GM23338 (cell line): ENCODE data around the gene ZNF143. TPM values are rescaled to one million over a fixed set of nuclear protein-coding genes. Genes with fewer than 3 reads are reported as not detected.
A peak's percentile ranks its signal among the peaks of the same experiment; 100 is the strongest.
"Not testable (repeated sequence)": the region's sequence is repeated elsewhere in the genome, so short reads cannot be mapped to it uniquely, and the experiment has no call there.

ENCODE experiments used
- ATAC-seq: fragments of 200-7000 bp; cut with Tn5 transposase; 3 replicates; pipeline ENCODE4 v1.9.1; 2020
- DNase-seq: peaks from one replicate; pipeline ENCODE4 v3.0.0-alpha.2; 2015; ENCODE audit warnings: low spot score
- H2AFZ ChIP-seq: fragments of 200-600 bp; sonication (generic); 2 replicates; pipeline ENCODE4 v1.8.0; 2016; ENCODE audit warnings: antibody characterized with exemption, mild to moderate bottlenecking, moderate library complexity
- H3F3A ChIP-seq: fragments of 200-600 bp; sonication (generic); replicated peaks from 2 replicates; pipeline ENCODE4 v1.8.0; 2017; ENCODE audit warnings: antibody characterized with exemption, mixed run types, low read depth
- H3K27ac ChIP-seq: fragments of 200-600 bp; sonication (generic); 2 replicates; pipeline ENCODE4 v1.6.1; 2016; ENCODE audit warnings: low read depth
- H3K27me3 ChIP-seq: fragments of 200-600 bp; sonication (generic); 2 replicates; pipeline ENCODE4 v1.8.0; 2016; ENCODE audit warnings: mild to moderate bottlenecking, mixed run types, moderate library complexity; ENCODE audit not compliant: insufficient read depth
- H3K36me3 ChIP-seq: fragments of 200-600 bp; sonication (generic); 2 replicates; pipeline ENCODE4 v1.8.0; 2016; ENCODE audit warnings: mild to moderate bottlenecking; ENCODE audit not compliant: insufficient read depth
- H3K4me1 ChIP-seq: fragments of 200-600 bp; sonication (generic); 2 replicates; pipeline ENCODE4 v1.8.0; 2016; ENCODE audit warnings: mild to moderate bottlenecking, moderate library complexity; ENCODE audit not compliant: insufficient read depth
- H3K4me2 ChIP-seq: fragments of 200-600 bp; sonication (generic); 2 replicates; pipeline ENCODE4 v1.7.1; 2017; ENCODE audit warnings: mixed run types
- H3K4me3 ChIP-seq: fragments of 200-600 bp; sonication (generic); 2 replicates; pipeline ENCODE4 v1.6.1; 2016; ENCODE audit warnings: mixed run types
- H3K79me2 ChIP-seq: fragments of 200-600 bp; sonication (generic); replicated peaks from 2 replicates; pipeline ENCODE4 v1.8.0; 2017; ENCODE audit warnings: mild to moderate bottlenecking; ENCODE audit not compliant: insufficient read depth
- H3K9me2 ChIP-seq: fragments of 200-600 bp; sonication (generic); 2 replicates; pipeline ENCODE4 v1.8.0; 2017; ENCODE audit not compliant: insufficient read depth
- H4K20me1 ChIP-seq: fragments of 200-600 bp; sonication (generic); replicated peaks from 2 replicates; pipeline ENCODE4 v1.8.0; 2017; ENCODE audit warnings: mild to moderate bottlenecking; ENCODE audit not compliant: insufficient read depth
- H3K27ac Mint-ChIP-seq: 2 replicates; pipeline ENCODE4 v1.8.0; 2020; ENCODE audit warnings: inconsistent platforms, mild to moderate bottlenecking, moderate library complexity, mixed read lengths
- H3K27me3 Mint-ChIP-seq: 3 replicates; pipeline ENCODE4 v1.8.0; 2022; ENCODE audit warnings: low read depth, mild to moderate bottlenecking, moderate library complexity, mixed read lengths, inconsistent platforms; ENCODE audit not compliant: insufficient read depth, poor library complexity
- H3K36me3 Mint-ChIP-seq: 3 replicates; pipeline ENCODE4 v1.8.0; 2021; ENCODE audit warnings: low read depth, mild to moderate bottlenecking, inconsistent platforms, moderate library complexity, mixed read lengths
- H3K4me1 Mint-ChIP-seq: 3 replicates; pipeline ENCODE4 v1.8.0; 2020; ENCODE audit warnings: mild to moderate bottlenecking, inconsistent platforms, mixed read lengths
- H3K4me3 Mint-ChIP-seq: 3 replicates; pipeline ENCODE4 v1.8.0; 2021; ENCODE audit warnings: moderate library complexity, mild to moderate bottlenecking, inconsistent platforms, mixed read lengths
- H3K9me3 Mint-ChIP-seq: 3 replicates; pipeline ENCODE4 v1.8.0; 2020; ENCODE audit warnings: moderate library complexity, mild to moderate bottlenecking, inconsistent platforms, mixed read lengths
- CREB1 ChIP-seq: fragments of 250-450 bp; sonication (Bioruptor Pico); IDR thresholded peaks from 2 replicates; pipeline ENCODE4 v1.5.0; 2020; ENCODE audit warnings: low read depth, mild to moderate bottlenecking, moderate library complexity
- EZH2 ChIP-seq: fragments of 200-600 bp; sonication (generic); IDR thresholded peaks from one replicate; pipeline ENCODE4 v1.8.0; 2017; ENCODE audit warnings: antibody characterized with exemption, mild to moderate bottlenecking, low read depth; ENCODE audit not compliant: unreplicated experiment
- NANOG ChIP-seq: IDR thresholded peaks from 2 replicates; pipeline ENCODE4 v1.6.1; 2016; ENCODE audit warnings: antibody characterized with exemption, borderline replicate concordance
- POLR2AphosphoS5 ChIP-seq: IDR thresholded peaks from 2 replicates; pipeline ENCODE4 v1.6.1; 2016; ENCODE audit warnings: antibody characterized with exemption, low read depth
- REST ChIP-seq: IDR thresholded peaks from one replicate; pipeline ENCODE4 v1.6.1; 2018; ENCODE audit warnings: antibody characterized with exemption; ENCODE audit not compliant: unreplicated experiment
- ZNF462 ChIP-seq: fragments of 250-450 bp; sonication (Bioruptor Pico); IDR thresholded peaks from 2 replicates; pipeline ENCODE4 v1.5.0; 2020; ENCODE audit warnings: mild to moderate bottlenecking, moderate library complexity
- polyA plus RNA-seq: library from polyadenylated mRNA; unstranded; fragments of >200 nt; fragmentation: Nextera tagmentation; extraction: Ambion mirVana; gene quantifications from 2 replicates; pipeline ENCODE4 v1.2.1, GENCODE V29; 2016
- total RNA-seq: library from RNA; depleted of rRNA; stranded (reverse); fragments of >200 nt; shearing (Covaris generic); gene quantifications from 2 replicates; pipeline ENCODE4 v1.2.3, GENCODE V29; 2014

Gene ZNF143
- total and polyA plus RNA-seq, 2 experiments from 2014 or later, result 33.5 to 44.2 TPM

GRCh38 chr11:9452023-9452422, 8.8 kb upstream of the ZNF143 start:
- H3K9me2 ChIP-seq, H3K4me3 ChIP-seq, H2AFZ ChIP-seq, H3K4me2 ChIP-seq, H4K20me1 ChIP-seq, H3K4me3 Mint-ChIP-seq, H3K4me1 Mint-ChIP-seq, ATAC-seq, H3K36me3 ChIP-seq, H3K79me2 ChIP-seq, H3K27me3 ChIP-seq, H3K27ac Mint-ChIP-seq, H3K4me1 ChIP-seq: not testable (repeated sequence)
- TF ChIP-seq CREB1 (CRISPR knock-in tag), result 0 out of 2 replicates have a peak, but pooled peaks have one; percentile 32
- H3K27me3 Mint-ChIP-seq, result peaks cover 25% of the 10 kb centered on the region
- H3K9me3 Mint-ChIP-seq, result peaks cover 32% of the 10 kb centered on the region
- H3K36me3 Mint-ChIP-seq, result peaks cover 24% of the 10 kb centered on the region
- H3K27ac ChIP-seq, result peak overlapping the region; percentile 75; the same call in 1 of the 2 replicates
- H3F3A ChIP-seq, result peaks cover 11% of the 10 kb centered on the region
- DNase-seq, result peak; percentile 76

- no peak overlapping the region for H2AFZ ChIP-seq
- ATAC-seq, result no peak
- H3K4me3 ChIP-seq, result no peak overlapping the region
- Mint-ChIP-seq H3K36me3 (peaks cover 18% of the 10 kb centered on the region), H3K4me3 (no peak overlapping the region), H3K27me3 (peaks cover 19% of the 10 kb centered on the region), H3K4me1 (no peaks in the 10 kb centered on the region; the same call in 2 of the 3 replicates), H3K9me3 (peaks cover 23% of the 10 kb centered on the region), H3K27ac (no peak overlapping the region)
- no peak overlapping the region for H3K4me2 ChIP-seq
- H3K79me2 ChIP-seq, result peaks cover 14% of the 10 kb centered on the region; the same call in 1 of the 2 replicates
- H4K20me1 ChIP-seq, result no peaks in the 10 kb centered on the region
- H3K9me2 ChIP-seq, result 0 out of 2 replicates have a peak, but pooled peaks cover 5% of the 10 kb centered on the region
- H3F3A ChIP-seq, result peaks cover 9% of the 10 kb centered on the region; the same call in 1 of the 2 replicates
- no peaks in the 10 kb centered on the region for H3K36me3 ChIP-seq
- H3K4me1 ChIP-seq, result no peaks in the 10 kb centered on the region
- no peaks in the 10 kb centered on the region for H3K27me3 ChIP-seq
- no peak for TF ChIP-seq NANOG
- TF ChIP-seq REST, result no peak
- no peak for TF ChIP-seq POLR2AphosphoS5
- no peak for DNase-seq
- no peak overlapping the region for H3K27ac ChIP-seq
Observed at GRCh38 chr11:9455722-9456121, 5.1 kb upstream of the ZNF143 start.

GRCh38 chr11:9459667-9460321, 1.0 kb upstream of the ZNF143 start:
- ATAC-seq (no peak), DNase-seq (peak; percentile 41)
- Mint-ChIP-seq H3K27me3 (peaks cover 9% of the 10 kb centered on the region), H3K27ac (peak overlapping the region; percentile 99), H3K4me3 (peak overlapping the region; percentile 99), H3K4me1 (peaks cover 12% of the 10 kb centered on the region; the same call in 2 of the 3 replicates), H3K36me3 (peaks cover 8% of the 10 kb centered on the region; the same call in 2 of the 3 replicates), H3K9me3 (no peaks in the 10 kb centered on the region)
- Histone ChIP-seq H3K79me2 (peaks cover 49% of the 10 kb centered on the region), H3F3A (no peaks in the 10 kb centered on the region), H3K9me2 (0 out of 2 replicates have a peak, but pooled peaks cover 5% of the 10 kb centered on the region), H3K4me2 (peak overlapping the region; percentile 82), H3K4me1 (0 out of 2 replicates have a peak, but pooled peaks cover 3% of the 10 kb centered on the region), H3K36me3 (no peaks in the 10 kb centered on the region), H3K27me3 (no peaks in the 10 kb centered on the region), H3K27ac (peak overlapping the region; percentile 98), H2AFZ (no peak overlapping the region), H4K20me1 (no peaks in the 10 kb centered on the region), H3K4me3 (peak overlapping the region; percentile 80)
- no peak for TF ChIP-seq EZH2
- TF ChIP-seq ZNF462 (CRISPR knock-in tag), result no peak
